Umbilical cord (tissue), 2 donors: ENCODE data around the gene C3orf18. TPM values are rescaled to one million over a fixed set of nuclear protein-coding genes. Genes with fewer than 3 reads are reported as not detected.

ENCODE experiments used
- DNase-seq: peaks from one replicate; pipeline ENCODE4 v3.0.0-alpha.2; 2015; ENCODE audit warnings: low spot score
- total RNA-seq: library from RNA; depleted of rRNA; stranded (reverse); fragments of >200 nt; gene quantifications from one replicate; pipeline ENCODE4 v1.2.3, GENCODE V29; 2014; ENCODE audit warnings: low replicate concordance; ENCODE audit not compliant: insufficient read depth

The C3orf18 gene
- total RNA-seq, 1 donor from 2014 or later = 5.3 TPM

DNA sequence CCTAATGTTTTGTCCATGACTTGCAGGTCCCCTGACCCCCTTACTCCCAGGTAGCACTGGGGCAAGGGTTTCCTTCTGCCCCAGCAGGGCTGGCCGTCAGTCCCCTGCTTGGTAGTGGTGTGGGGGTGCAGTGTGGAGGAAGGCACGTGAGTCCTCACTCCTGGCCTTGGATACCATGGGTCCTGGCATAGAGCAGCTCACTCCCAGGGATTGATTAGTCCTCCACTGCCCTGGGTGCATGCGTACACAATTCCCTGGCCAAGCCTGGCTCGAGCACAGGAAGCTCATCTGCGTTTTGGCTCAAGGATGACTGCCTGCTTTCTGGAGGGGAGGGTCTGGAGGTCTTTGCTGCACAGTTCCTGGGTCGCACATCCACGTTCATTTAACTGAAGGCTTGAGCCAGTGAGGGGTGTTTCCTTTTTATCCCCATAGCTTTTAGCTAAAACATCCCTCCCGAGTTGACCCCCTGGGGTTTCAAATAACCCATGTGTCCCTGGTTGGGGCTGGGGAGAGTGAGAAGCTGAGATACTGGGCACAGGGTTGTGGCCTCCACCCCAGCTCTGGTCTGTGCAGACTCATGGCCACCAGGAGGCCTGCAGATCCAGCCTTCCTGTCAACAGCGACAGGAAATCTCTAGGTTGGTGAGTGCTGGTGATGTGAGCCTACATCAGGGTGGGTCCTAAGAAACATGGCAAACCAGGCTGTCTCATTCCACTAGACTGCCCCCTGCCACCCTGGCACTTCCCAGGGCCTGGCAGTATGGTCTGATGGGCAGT, 13.3 kb upstream of the C3orf18 start:
- no peak for DNase-seq

DNA sequence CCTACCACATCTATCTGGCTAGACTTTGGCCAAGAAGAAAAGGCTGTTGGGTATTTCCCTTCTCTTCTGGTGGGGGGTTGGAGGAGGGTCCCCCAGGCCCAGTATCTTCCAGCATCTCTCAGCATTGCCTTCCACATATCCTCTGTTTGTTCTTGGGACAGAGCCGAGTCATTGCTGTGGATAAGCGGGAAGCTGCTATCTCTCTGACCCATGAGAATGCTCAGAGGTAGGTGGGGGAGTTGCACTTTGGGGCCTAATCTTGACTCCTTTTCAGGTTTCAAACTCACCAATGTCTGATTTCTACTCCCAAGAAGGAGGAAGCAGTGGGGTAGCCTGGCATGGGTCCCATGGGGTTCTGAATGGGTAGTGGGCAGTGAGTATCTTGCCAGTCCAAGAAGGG, 9.8 kb upstream of the C3orf18 start:
- DNase-seq = no peak

DNA sequence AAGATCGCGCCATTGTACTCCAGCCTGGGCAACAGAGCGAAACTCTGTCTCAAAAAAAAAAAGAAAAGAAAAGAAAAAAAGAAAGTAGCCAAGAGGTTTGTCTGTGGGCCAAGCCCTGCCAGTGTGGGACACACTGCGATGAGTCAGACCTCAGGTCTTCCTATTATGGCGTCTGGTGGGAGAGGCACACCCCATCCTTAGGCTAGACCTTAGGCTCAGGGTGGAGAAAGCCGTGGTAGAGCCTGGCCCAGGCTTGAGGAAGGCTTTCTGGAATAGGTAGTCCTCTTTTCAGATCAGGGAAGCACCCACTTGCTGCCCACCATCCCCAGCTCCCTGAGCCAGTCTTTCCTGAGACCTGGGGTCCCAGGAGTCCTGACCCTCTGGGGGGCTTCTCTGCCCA, 7.8 kb upstream of the C3orf18 start:
- no peak for DNase-seq

DNA sequence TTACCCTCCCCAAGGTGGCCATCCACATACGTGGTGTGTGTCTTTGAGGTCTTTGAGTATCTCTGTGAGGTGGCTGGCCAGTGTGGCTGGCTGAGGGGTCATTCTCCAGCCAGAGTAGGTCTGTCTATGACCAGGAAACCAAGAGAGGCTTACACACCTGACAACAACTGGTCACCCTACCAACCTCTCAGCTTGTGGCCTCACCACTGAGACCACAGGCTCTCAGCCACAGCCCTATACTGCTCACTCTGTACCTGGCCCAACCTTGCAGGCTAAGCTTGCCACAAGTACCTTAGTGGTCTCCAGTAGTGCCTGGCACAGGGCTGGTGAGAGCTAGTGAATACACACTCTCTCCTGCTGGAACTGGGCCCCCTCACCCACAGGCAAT, 6.9 kb upstream of the C3orf18 start:
- DNase-seq = no peak

DNA sequence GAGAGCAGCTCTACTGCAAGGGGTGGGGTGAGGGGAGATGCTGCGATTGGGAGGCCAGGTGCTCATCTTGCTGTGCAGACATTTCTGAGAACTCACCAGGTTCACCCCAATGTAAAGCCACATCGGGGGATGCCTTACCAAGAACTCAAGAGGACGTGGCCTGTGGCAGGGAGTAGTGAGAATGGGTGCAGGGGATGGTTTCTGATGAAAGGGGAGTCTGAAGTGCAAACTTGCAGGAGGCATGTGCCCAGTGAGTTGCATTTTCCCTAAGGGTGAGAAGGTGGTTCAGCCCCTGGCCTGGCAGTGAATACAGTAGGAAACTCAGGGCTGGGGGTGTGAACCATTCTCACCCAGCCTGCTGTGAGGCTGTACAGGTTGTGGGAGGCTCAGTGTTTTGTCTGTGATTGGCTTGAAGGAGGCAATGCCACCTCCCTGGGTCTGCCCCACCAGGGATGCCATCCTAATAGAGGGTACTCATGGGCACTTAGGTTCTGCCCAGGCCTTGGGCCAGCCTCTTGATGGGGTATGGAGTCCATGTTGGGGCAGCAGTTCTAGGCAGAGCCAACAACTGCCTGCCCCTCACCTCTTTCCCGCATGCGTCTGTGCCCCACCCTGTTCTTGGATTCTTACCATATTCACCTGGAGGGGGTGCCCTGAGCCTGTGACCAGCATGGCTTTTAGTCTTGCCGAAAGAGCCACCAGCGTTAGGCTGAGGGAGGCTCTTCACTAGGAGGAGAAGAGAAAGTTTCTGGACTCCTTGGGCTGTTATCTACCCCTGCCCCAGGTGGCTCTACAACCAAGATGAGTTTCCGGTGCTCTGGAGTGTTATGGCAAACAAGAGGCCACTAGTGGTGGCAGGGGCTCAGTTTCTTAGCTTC, 6.3 kb upstream of the C3orf18 start:
- no peak for DNase-seq

DNA sequence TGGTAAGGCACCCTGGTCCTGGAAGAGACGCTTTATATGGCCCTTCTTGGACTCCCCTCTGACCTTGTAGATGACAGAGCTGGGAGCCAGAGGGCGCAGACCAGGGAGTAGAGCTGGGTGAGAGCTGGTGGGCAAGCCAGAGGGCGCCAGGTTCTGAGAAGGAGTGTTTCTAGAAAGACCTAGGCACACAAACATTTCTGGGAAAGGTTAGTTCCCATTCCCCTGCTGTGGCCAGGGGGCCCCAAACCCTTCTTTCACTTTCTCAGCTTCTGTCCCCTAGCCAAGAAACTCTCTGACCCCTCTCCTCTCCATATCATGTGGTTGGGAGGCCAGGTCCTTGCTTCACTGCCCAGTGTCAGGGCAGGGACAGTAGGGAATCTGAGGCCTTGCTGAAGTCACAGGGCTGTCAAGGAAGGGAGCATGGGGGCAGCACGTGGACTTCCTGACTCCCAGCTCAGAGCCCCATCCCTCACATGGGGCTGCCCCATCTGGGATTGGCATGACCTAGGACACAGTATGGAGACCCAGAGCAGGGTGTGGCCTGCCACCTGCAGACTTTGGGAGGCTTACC, 5.3 kb upstream of the C3orf18 start:
- no peak for DNase-seq

DNA sequence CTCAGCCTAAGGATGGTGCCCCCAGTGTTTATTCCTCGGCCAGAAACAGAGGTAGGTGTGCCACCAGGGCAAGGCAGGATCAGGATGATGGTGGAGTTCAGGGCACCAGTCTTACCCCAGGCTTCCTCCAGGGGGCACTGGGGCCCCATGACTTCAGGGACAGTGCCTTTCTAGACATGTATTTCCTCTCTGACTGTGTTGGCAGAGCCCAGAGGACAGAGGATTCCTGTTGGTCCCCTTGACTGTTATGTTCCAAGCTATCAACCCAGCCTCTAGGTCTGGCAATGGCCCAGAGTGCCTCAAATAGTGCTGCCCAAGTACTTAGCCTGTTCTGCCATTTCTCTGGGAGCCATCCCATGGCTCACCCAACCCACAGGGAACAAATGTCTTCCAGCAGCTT, 4.6 kb upstream of the C3orf18 start:
- peak; percentile 72 for DNase-seq

DNA sequence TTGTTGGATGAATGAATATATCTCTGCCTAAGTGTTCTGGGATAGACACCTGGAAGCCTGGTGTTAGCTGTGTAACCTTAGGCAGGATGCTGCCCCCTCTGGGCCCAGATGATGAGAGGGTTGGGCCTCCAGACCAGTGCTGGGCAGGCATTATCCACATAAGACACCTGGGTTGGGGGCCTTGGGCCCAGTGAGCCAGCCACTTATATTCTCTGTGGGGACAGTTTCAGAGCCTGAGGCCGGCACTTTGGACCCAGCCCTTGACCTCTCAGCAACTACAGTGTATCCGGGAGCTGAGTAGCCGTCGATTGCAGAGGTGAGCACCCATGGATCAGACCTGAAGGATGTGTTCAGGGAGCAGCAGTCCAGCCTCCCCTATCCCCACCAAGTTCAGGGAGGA, 3.9 kb upstream of the C3orf18 start:
- no peak for DNase-seq

DNA sequence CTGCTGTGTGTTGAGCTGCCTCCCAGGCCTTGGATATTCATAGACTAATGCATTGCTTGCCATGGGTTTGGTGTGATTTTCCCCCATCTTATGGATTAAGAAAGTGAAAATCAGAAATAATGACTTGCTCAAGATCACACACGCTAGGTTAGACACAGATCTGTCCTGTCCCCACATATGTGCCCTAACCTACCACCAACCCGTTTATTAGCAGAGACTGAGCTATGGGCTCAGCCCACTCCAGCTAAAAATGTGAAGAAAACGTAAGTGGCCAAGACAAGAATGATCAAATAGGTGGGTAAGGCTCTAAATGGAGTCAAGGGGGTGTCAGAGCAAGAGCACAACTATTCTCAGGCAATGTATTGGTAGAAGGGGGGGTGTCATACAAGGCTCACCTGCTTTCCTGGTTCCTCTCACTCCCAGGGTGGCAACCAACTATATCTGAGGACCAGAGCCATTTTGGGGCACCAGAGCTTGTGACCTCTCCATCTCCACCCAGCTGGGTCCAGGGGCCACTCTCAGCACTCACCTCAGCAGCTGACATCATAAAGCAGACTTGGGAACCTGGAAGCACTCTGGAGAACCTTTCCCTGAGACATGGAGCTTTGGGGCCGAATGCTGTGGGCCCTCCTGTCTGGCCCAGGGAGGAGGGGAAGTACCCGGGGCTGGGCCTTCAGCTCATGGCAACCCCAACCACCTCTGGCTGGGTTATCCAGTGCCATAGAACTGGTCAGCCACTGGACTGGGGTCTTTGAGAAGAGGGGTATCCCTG, 3.1 kb upstream of the C3orf18 start:
- DNase-seq = no peak

DNA sequence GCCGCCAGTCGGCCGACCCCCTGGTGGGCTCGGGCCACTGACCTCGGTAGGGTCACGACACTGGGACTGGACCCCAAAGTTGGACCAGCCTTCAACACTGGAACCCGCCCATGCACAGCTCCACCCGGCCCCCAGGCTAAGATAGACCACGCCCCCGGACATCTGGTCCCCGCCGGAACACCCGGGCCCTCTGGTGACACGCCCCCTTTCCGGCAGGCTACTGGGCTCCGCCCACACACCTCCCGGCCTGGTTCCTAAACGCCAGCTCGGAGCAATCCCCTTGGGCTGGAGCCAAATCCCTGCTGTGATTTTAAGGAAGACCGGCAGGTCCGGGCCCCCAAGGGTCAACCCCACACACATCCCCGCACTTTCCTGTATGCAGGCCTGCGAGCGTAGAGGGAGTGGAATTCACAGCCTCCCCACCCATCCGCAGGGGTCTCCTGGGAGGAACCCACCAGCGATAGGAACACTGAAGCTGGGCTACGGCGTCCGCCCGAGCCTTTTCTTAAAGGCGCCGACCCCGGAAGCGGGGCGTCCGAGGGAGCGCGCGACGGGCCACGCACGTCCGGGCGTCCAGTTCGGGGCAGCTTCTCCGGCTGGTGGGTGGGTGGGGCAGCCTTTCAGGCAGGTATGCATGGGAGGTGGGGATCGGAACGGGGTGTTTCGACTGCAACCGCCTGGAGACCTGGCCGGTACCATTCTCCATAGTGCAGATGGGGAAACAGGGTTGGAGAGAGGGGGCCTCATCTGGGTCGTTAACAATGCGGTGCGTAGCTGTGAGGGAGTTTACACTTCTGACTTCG, 1.6 kb upstream of the C3orf18 start, which contains the start of gene HEMK1:
Gene HEMK1, plus strand, starts transcription at position 576 of the 803 bp plus-strand sequence. CDS start 1,583 bp downstream, outside the sequence.
- peak; percentile 98 for DNase-seq

DNA sequence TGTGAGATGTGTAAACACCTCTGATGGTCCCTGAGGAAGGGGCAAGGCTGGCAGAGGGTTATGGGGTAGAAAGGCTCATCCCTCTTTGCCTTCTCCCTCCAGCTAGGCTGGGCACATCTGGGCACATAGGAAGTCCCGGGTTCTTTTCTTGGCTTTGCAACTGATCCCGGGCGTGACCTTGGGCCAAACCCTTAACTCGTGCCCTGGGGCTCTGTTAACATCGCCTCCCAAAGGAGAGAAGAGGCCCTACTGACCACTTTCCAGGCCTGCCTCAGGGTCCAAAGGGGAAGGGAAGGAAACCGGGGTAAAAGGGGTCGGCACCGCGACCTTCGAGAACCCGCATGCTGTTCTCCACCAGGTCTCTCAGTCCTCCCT, 549 bp downstream of the C3orf18 start:
- DNase-seq = no peak

DNA sequence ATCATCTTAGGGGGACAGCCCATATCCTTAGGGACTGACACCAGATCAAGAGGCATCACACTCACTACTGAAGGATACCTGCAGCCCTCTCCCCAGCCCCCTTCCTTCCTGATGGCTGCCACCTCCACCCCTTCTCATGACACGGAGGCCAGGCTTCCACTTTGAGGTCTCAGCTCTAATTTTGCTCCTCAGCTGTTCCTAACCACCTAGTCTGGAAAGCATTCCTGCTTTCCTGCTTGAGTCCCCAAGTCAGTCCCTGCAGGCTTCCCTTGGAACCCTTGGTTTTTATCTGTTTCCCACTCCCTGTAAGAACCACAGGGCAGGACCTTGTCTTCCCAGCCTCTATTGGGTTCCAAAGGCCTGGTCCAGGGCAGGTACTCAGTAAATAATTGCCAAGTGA, 3.2 kb downstream of the C3orf18 start:
- DNase-seq = no peak

DNA sequence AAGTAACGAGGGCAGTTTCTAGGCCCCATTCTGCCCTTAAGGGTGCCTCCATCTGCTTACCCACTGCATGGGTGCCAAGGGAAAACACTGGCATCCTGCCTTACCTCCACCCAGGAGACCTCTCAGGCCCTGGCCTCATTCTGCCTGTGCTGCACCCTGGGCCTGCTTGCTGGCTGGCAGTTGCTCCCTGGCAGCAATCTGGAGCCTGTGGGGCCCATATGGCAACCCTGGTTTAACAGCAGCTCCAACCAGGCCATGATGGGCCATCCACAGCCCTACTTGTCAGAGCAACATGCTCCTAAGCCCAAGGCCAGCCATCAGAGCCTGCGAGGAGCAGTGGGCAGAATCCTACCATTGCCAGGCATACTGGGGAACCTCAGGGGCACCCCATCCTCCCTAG, 3.7 kb downstream of the C3orf18 start:
- DNase-seq = no peak

DNA sequence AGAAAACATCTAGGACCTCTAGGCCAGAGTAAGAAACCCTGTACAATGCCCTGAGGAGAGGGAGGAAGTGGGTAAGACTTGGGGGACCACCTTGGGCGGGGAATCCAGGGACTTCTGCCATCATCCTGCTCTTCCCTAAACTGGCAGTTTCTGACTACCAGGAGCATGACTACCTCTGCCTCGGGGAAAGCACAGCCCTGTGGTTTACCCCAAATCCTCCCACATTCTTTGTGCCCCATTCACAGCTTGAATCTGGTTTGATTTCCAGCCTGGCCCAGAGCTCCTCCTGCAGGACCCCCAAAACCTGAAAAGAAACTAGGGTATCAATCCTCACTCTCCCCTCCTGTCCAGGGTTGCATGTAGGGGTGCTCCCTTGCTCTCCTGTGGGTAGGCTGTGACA, 4.7 kb downstream of the C3orf18 start:
- no peak for DNase-seq

DNA sequence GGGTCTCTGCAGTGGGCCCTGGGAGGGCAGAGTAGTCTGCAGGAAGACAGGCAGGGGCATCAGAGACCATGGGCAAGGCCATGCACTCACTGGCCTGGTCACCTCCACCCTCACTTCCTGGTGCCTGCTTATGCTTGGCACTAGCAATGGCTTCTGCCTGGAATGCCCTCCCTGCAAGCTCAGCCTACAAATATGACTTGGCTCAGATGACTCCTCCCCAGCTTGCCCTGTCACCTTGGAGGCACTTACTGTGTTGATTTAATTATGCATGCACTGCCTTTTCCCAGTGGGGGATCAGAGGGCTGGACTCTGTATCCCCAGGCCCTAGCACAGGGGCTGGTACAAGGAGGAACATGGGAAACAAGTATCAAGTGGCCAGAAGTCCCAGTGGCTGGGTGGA, 7.8 kb downstream of the C3orf18 start:
- DNase-seq = no peak

DNA sequence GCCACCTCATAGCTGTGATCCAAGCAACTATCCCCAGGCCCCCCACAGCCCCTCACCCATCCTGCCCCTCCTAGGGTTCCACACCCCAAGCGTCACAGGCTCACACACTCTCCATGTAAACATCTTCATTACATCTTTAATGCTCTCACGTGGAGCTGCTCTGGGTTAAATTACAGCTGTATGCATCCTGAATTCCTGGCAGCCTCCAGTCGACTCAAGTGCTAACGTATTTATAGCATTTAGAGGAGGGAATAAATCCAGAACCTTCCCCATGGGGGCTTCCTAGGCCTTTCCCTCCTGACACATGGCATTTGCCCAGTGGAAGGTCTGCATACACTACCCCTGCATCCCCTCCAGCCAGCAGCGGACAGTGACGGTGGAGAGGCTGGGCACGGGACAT, 9.6 kb downstream of the C3orf18 start:
- DNase-seq = no peak

DNA sequence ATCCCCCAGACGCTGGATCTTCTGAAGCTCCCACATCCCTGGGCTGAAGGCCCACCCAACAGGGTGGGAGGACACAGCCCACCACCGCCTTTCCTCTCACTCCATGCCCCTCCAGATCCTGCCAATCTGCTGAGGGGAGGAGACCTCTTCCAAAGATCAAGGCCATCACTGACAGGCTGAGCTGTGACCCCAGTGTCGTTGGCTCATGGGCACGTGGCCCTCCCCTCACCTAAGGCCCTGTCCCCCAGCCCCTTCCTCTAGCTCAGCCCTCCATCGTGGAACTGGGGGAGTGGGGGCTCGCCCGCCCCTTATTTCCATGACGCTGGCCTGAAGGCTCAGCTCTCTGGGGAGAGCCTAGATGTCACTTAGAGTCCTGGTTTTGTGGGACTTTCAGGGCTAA, 10.4 kb downstream of the C3orf18 start:
- no peak for DNase-seq

DNA sequence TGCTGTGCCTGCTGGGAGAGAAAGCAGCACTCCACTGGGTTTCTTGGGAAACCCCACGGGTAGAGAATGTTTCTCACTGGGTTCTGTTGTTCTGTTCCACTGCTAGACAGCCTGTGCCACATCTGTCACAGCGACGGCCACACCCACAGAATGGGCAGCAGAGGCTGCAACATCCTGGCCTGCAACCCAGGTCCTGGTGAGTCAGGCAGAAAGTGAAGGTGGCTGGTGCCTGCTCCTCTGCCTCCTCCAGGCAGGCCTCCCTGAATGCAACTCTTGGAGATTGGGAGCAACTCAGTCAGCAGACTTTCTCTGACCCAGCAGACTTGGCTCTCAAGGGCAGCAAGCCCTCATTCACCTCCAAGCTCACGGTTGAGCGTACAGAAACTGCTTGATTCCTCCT, 13.0 kb downstream of the C3orf18 start:
- no peak for DNase-seq

DNA sequence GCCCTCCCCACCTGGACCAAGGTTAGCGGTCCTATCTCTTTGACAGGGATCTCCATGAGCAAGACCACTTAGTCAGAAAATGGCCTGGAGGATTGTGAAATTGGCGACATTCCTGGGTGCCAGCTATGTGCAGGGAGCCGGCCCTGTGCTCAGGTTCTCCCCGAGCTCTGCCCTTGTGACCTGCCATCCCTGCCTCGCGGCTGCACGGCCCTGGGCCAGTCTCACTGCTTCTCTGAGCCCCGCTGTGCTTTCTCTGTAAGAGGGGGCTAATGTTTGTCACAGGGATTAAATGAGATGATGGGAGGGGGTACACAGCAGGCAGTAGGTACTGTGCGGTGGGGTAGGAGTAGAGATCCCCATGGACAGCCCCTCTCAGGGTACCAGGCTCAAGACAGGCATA, 14.9 kb downstream of the C3orf18 start:
- no peak for DNase-seq

DNA sequence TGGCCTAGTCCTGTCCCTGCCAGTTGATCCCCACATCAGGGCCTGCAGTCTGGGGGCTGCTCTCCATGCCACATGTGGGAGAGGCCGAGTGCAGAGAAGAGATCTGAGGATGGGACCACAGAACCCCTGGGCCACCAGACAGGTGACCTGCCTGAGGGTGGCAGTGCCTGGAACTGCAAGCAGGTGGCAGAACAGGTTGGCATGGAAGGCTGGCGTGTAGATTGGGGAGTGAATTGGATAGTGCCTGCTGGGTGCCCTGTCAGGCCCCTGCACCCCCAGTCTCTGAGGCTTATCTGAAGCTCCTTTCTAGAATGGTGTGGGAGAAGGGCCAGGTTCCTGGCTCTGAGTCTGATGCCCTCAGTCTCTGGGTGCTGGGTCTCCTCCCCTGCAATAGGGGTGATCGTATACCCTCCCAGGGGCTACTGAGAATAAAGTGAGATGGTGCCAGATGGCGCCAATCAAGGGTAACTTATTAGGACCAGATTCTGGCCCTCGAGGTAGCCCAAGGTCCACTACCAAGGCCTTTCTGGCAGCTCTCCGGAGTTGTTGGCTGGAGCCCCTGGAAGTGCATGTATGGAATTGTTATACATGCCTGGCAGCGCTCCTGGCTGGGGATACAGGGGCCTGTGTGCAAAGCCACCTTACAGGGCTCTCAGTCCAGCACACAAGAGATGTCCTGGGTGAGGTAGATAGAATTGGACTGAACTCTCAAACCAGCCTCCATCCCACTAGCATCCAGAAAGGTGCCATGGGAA, 15.7 kb downstream of the C3orf18 start:
- DNase-seq = no peak
